Activated CD4-positive, alpha-beta T cell treated with anti-CD3 and anti-CD28 coated beads, Interleukin-2, amount 10 ng/mL, durations not matched to agents 7 days and 5 days (primary cell): ENCODE results near the gene RIT2. TPM values are rescaled to one million over a fixed set of nuclear protein-coding genes. Genes with fewer than 3 reads are reported as not detected.

ENCODE experiments used
- CTCF ChIA-PET: fragments of 350-600 bp; sonication (Branson Sonifier 250); formaldehyde crosslinking; loops from one replicate; lab custom pipeline; 2021; ENCODE audit warnings: antibody characterized with exemption; lab: Charles Lee
- POLR2A ChIA-PET: fragments of 350-600 bp; sonication (Branson Sonifier 250); formaldehyde crosslinking; loops from one replicate; lab custom pipeline; 2021; ENCODE audit warnings: antibody characterized with exemption; lab: Charles Lee
- DNase-seq: peaks from one replicate; pipeline ENCODE4 v3.0.0-alpha.2; 2020
- H3K27ac Mint-ChIP-seq: one replicate; pipeline ENCODE4 v1.8.0; 2021; ENCODE audit warnings: mild to moderate bottlenecking, moderate library complexity, mixed read lengths
- H3K27me3 Mint-ChIP-seq: one replicate; pipeline ENCODE4 v1.8.0; 2021; ENCODE audit warnings: mixed read lengths
- H3K36me3 Mint-ChIP-seq: one replicate; pipeline ENCODE4 v1.8.0; 2021; ENCODE audit warnings: low read depth, mixed read lengths
- H3K4me1 Mint-ChIP-seq: one replicate; pipeline ENCODE4 v1.8.0; 2021; ENCODE audit warnings: mixed read lengths
- H3K4me3 Mint-ChIP-seq: one replicate; pipeline ENCODE4 v1.8.0; 2021; ENCODE audit warnings: mild to moderate bottlenecking, moderate library complexity, mixed read lengths
- H3K9me3 Mint-ChIP-seq: one replicate; pipeline ENCODE4 v1.8.0; 2021; ENCODE audit warnings: mixed read lengths
- total RNA-seq, 2 experiments: library from RNA; stranded (reverse); gene quantifications; one replicate each; pipeline ENCODE4 v1.2.3, GENCODE V29; 2021

The RIT2 gene
- total RNA-seq, 2 experiments from 2014 or later: not detected

GRCh38 chr18:43077510-43078308, 37.8 kb downstream of the RIT2 start:
- Mint-ChIP-seq H3K4me3 (no peak overlapping the region), H3K36me3 (no peaks in the 10 kb centered on the region), H3K9me3 (no peaks in the 10 kb centered on the region), H3K27me3 (no peaks in the 10 kb centered on the region), H3K27ac (no peak overlapping the region), H3K4me1 (no peaks in the 10 kb centered on the region)
- CTCF ChIA-PET: no interaction called here
- no peak for DNase-seq
- POLR2A ChIA-PET: no interaction called here

GRCh38 chr18:43073771-43074170, 41.7 kb downstream of the RIT2 start:
- DNase-seq: no peak

GRCh38 chr18:43068781-43069180, 46.7 kb downstream of the RIT2 start:
- no peaks in the 10 kb centered on the region for H3K4me1 Mint-ChIP-seq
- H3K27ac Mint-ChIP-seq: no peak overlapping the region
- no peaks in the 10 kb centered on the region for H3K36me3 Mint-ChIP-seq
- peaks cover 2% of the 10 kb centered on the region for H3K9me3 Mint-ChIP-seq
- DNase-seq: no peak
- no peaks in the 10 kb centered on the region for H3K27me3 Mint-ChIP-seq
- ChIA-PET POLR2A (no interaction called here), CTCF (no interaction called here)
- H3K4me3 Mint-ChIP-seq: no peak overlapping the region

More at GRCh38 chr18:43073771-43074170, 41.7 kb downstream of the RIT2 start:
- CTCF ChIA-PET: no interaction called here
- Mint-ChIP-seq H3K36me3 (no peaks in the 10 kb centered on the region), H3K27me3 (no peaks in the 10 kb centered on the region), H3K27ac (no peak overlapping the region), H3K4me3 (no peak overlapping the region), H3K4me1 (no peaks in the 10 kb centered on the region), H3K9me3 (peaks cover 2% of the 10 kb centered on the region)
- POLR2A ChIA-PET: no interaction called here

GRCh38 chr18:43067570-43067969, 47.9 kb downstream of the RIT2 start:
- H3K27me3 Mint-ChIP-seq: no peaks in the 10 kb centered on the region
- CTCF ChIA-PET: no interaction called here

GRCh38 chr18:43061816-43062215, 53.7 kb downstream of the RIT2 start:
- ChIA-PET POLR2A (no interaction called here), CTCF (no interaction called here)
- Mint-ChIP-seq H3K4me1 (no peaks in the 10 kb centered on the region), H3K27me3 (no peaks in the 10 kb centered on the region), H3K36me3 (no peaks in the 10 kb centered on the region), H3K4me3 (no peak overlapping the region), H3K27ac (no peak overlapping the region), H3K9me3 (peaks cover 3% of the 10 kb centered on the region)
- DNase-seq: no peak

More at GRCh38 chr18:43067570-43067969, 47.9 kb downstream of the RIT2 start:
- no peak overlapping the region for H3K4me3 Mint-ChIP-seq
- DNase-seq: no peak
- H3K36me3 Mint-ChIP-seq: no peaks in the 10 kb centered on the region
- H3K9me3 Mint-ChIP-seq: peaks cover 2% of the 10 kb centered on the region
- no peak overlapping the region for H3K27ac Mint-ChIP-seq
- POLR2A ChIA-PET: no interaction called here
- no peaks in the 10 kb centered on the region for H3K4me1 Mint-ChIP-seq

GRCh38 chr18:43061318-43061717, 54.2 kb downstream of the RIT2 start:
- CTCF ChIA-PET: no interaction called here

GRCh38 chr18:43060020-43060419, 55.5 kb downstream of the RIT2 start:
- CTCF ChIA-PET: no interaction called here
- no peak overlapping the region for H3K4me3 Mint-ChIP-seq
- no peak overlapping the region for H3K27ac Mint-ChIP-seq

More at GRCh38 chr18:43061318-43061717, 54.2 kb downstream of the RIT2 start:
- no peaks in the 10 kb centered on the region for H3K4me1 Mint-ChIP-seq
- no peak overlapping the region for H3K27ac Mint-ChIP-seq
- DNase-seq: no peak
- H3K9me3 Mint-ChIP-seq: peaks cover 3% of the 10 kb centered on the region
- POLR2A ChIA-PET: no interaction called here
- no peak overlapping the region for H3K4me3 Mint-ChIP-seq
- H3K27me3 Mint-ChIP-seq: no peaks in the 10 kb centered on the region
- no peaks in the 10 kb centered on the region for H3K36me3 Mint-ChIP-seq

GRCh38 chr18:43054815-43055519, 60.5 kb downstream of the RIT2 start:
- Mint-ChIP-seq H3K36me3 (no peaks in the 10 kb centered on the region), H3K4me1 (no peaks in the 10 kb centered on the region), H3K27me3 (no peaks in the 10 kb centered on the region), H3K4me3 (no peak overlapping the region), H3K27ac (no peak overlapping the region), H3K9me3 (no peaks in the 10 kb centered on the region)
- DNase-seq: no peak
- ChIA-PET POLR2A (no interaction called here), CTCF (no interaction called here)

More at GRCh38 chr18:43060020-43060419, 55.5 kb downstream of the RIT2 start:
- Mint-ChIP-seq H3K27me3 (no peaks in the 10 kb centered on the region), H3K4me1 (no peaks in the 10 kb centered on the region), H3K9me3 (peaks cover 3% of the 10 kb centered on the region), H3K36me3 (no peaks in the 10 kb centered on the region)
- POLR2A ChIA-PET: no interaction called here
- no peak for DNase-seq

GRCh38 chr18:43049021-43049420, 66.5 kb downstream of the RIT2 start:
- Mint-ChIP-seq H3K4me3 (no peak overlapping the region), H3K27me3 (no peaks in the 10 kb centered on the region), H3K9me3 (no peaks in the 10 kb centered on the region), H3K36me3 (no peaks in the 10 kb centered on the region), H3K4me1 (no peaks in the 10 kb centered on the region), H3K27ac (no peak overlapping the region)
- ChIA-PET POLR2A (no interaction called here), CTCF (no interaction called here)
- no peak for DNase-seq

GRCh38 chr18:43046322-43046721, 69.2 kb downstream of the RIT2 start:
- ChIA-PET POLR2A (no interaction called here), CTCF (no interaction called here)
- Mint-ChIP-seq H3K4me1 (no peaks in the 10 kb centered on the region), H3K27me3 (no peaks in the 10 kb centered on the region), H3K27ac (no peak overlapping the region), H3K4me3 (no peak overlapping the region), H3K36me3 (no peaks in the 10 kb centered on the region), H3K9me3 (no peaks in the 10 kb centered on the region)
- DNase-seq: no peak

GRCh38 chr18:43043626-43044025, 71.9 kb downstream of the RIT2 start:
- no peak overlapping the region for H3K4me3 Mint-ChIP-seq
- peaks cover under 1% of the 10 kb centered on the region for H3K9me3 Mint-ChIP-seq
- no peaks in the 10 kb centered on the region for H3K36me3 Mint-ChIP-seq
- no peak overlapping the region for H3K27ac Mint-ChIP-seq
- ChIA-PET POLR2A (no interaction called here), CTCF (no interaction called here)
- H3K4me1 Mint-ChIP-seq: no peaks in the 10 kb centered on the region
- no peak for DNase-seq
- no peaks in the 10 kb centered on the region for H3K27me3 Mint-ChIP-seq

GRCh38 chr18:43040281-43040680, 75.2 kb downstream of the RIT2 start:
- Mint-ChIP-seq H3K27ac (no peak overlapping the region), H3K4me3 (no peak overlapping the region), H3K9me3 (peaks cover 6% of the 10 kb centered on the region), H3K27me3 (no peaks in the 10 kb centered on the region), H3K4me1 (no peaks in the 10 kb centered on the region), H3K36me3 (no peaks in the 10 kb centered on the region)
- CTCF ChIA-PET: no interaction called here
- DNase-seq: no peak
- POLR2A ChIA-PET: no interaction called here

- H3K27me3 Mint-ChIP-seq: no peaks in the 10 kb centered on the region
- no peak for DNase-seq
- CTCF ChIA-PET: no interaction called here
- H3K36me3 Mint-ChIP-seq: no peaks in the 10 kb centered on the region
- no peak overlapping the region for H3K4me3 Mint-ChIP-seq
- H3K27ac Mint-ChIP-seq: no peak overlapping the region
- peaks cover 6% of the 10 kb centered on the region for H3K9me3 Mint-ChIP-seq
- H3K4me1 Mint-ChIP-seq: no peaks in the 10 kb centered on the region
- POLR2A ChIA-PET: no interaction called here
These were observed 80.6 kb downstream of the RIT2 start for GRCh38 chr18:43034683-43035500.
